IPS DF 4.7 (cell line): ENCODE results near the gene MYOZ1.
"Not testable (repeated sequence)": the region's sequence is repeated elsewhere in the genome, so short reads cannot be mapped to it uniquely, and the experiment has no call there.

ENCODE experiments used
- DNase-seq: peaks from one replicate; pipeline ENCODE4 v3.0.0-alpha.2; 2013; ENCODE audit warnings: low spot score; ENCODE audit errors: extremely low read depth

Gene MYOZ1

DNA sequence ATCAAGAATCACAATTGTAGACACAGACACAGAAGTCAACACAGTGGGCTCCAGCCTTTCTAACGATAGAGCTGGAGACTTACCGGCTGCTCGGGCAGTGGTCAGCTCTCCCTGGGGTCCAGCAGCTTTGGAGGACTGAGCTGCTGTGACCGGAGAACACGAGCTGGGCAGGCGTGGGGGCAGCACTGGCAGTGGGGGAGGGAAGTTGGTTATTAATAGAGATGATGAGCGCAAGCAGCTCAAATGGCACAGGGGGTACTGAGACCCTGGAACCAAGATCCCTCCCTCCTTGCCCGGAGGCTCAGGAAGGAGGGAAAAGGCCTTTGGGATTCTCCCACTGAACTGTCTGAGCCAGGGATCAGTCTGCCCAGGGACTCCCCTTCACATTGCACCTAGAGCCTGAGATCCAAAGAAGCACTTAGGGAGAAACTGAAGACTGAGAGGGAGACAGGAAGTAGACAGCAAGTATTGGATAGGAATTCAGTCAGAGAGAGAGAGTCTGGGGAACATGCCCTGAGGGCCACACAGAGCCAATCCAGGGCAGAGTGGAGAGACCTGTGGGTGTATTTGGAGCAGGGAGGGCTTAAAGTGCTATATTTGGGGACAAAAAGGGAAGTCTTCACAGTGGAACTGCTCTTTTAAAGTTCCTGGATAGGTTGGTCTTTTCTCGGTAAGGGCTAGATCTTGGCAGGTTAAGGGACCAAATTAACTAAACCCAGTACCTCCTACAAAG is at the start of gene MYOZ1:
Gene MYOZ1 (minus strand): TSS at position 147 of the 733 bp plus-strand sequence. CDS start 1,457 bp downstream, outside the sequence.
- no peak for DNase-seq

GRCh38 chr10:73690755-73691154 is 49.5 kb upstream of the MYOZ1 start:
- DNase-seq = not testable (repeated sequence)

- not testable (repeated sequence) for DNase-seq
Measured at GRCh38 chr10:73689596-73689995, 48.3 kb upstream of the MYOZ1 start.

DNA sequence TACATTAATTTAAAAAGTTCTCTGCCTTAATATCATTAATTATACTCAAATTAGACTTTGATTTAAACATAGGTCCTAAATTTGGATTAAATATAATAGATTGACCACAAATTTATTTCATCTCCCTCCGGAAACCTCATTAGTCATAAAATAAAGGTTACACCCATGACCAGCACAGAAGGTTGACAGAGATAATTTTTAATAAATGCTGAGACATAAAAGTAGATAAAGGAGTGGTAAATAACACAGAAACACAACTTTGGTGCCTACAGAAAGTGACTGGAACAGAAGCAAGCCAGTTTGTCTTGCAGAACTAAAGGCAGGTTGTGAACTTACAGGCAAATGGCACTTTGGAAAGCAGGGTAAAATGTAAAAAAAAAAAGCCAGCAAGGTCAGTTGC is 46.4 kb upstream of the MYOZ1 start:
- not testable (repeated sequence) for DNase-seq

DNA sequence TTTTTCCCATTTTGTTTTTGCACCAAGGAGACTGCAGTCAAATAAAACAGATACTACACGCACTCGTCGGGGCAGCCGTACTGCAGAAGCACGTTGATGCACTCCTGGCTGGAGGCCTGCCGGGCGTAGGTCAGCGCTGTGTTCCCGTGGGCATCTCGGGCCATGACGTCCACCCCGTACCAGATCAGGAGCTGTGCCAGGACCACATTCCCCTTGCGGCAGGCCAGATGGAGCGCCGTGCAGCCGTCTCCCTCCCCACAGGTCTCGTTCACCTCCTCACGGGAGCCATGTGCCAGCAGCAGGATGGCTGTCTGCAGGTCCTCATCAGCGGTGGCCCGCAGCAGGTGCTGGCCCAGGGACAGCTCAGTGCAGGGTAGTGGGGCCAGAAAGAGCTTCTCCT is 33.3 kb upstream of the MYOZ1 start:
- not testable (repeated sequence) for DNase-seq

GRCh38 chr10:73668378-73668777 is 27.1 kb upstream of the MYOZ1 start:
- not testable (repeated sequence) for DNase-seq

- not testable (repeated sequence) for DNase-seq
Measured at GRCh38 chr10:73666153-73666809, 25.0 kb upstream of the MYOZ1 start.

- DNase-seq = not testable (repeated sequence)
Measured at GRCh38 chr10:73665581-73665980, 24.3 kb upstream of the MYOZ1 start.

- not testable (repeated sequence) for DNase-seq
Measured at GRCh38 chr10:73664156-73665040, 23.1 kb upstream of the MYOZ1 start.

DNA sequence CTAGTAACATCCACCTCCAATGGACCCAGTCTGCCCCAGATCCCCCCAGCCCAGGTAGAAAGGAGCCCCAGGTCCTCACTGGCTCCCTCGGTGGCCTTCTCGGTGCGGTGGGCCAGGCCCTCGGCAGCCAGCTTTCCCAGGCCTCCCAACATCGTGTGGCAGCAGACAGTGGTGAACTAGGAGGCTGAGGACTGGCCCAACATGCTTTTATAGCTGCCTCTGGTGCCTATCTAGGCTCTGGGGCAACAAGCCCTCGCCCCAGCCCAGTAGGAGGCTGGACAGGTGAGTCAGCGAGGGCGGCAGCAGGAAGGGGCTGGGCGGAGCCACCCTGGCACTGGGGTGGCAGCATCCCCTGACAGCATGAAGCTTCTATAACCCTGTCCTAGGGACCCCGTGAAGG is 22.3 kb upstream of the MYOZ1 start:
- not testable (repeated sequence) for DNase-seq

GRCh38 chr10:73662705-73663104 is 21.4 kb upstream of the MYOZ1 start:
- DNase-seq = not testable (repeated sequence)

GRCh38 chr10:73655990-73656298 is 14.7 kb upstream of the MYOZ1 start, which contains the start of gene SYNPO2L:
SYNPO2L (minus strand) TSS chr10:73656029; CDS start chr10:73655922, 107 bp downstream.
- DNase-seq = no peak

DNA sequence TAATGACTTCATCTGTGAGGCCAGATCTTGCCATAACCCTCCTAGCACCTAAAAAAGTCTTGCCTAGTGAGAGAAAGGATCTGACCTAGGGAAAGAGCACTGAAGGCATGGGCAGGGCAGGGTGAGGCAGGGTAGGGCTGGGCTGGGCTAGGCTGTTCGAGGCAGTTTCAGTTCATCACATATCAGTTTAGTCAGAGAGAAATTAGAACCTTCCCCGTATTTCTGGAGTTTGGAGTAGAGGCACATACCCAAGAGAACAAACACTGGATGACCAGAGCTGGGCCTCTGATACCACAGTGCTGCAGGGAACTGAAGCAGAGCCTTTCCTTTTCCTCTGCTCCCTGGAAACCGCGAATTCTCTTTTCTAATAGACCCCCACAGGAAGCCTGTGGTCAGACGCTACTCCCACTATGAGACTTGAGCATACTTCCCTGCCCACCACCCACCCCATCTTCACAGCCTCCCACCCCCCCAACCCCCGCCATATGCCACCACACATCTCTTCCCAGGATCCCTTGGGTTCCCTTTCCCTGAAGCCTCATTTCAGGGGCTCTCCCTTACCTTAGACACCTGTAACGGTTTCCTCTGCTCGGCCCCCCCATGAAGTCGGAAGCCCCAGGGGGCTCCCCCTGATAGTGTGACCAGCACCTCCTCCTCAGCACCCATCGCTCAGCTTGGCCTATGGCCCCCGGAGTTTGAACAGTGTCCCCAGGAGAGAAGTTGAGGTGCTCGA is 14.1 kb upstream of the MYOZ1 start:
- DNase-seq = no peak

DNA sequence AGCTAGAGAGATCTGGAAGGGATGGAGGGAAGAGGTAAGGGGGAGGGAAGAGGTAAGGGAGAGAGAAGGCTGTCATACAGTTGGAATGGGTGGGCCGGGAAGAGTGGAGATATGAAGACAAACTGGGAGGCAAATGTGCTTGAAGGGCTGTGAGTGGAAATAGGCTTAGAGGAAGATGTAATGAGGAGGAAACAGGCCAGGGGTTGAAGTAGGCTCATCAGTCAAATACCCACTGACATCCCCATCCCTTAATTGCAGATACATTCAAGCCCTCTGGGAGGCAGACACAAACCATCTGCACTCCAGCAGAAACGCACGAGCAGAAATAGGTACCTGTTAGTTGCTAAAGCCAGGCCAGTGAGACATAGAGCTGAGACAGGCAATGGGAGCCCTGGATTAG is 12.4 kb upstream of the MYOZ1 start:
- DNase-seq = no peak

- DNase-seq = no peak
Measured at GRCh38 chr10:73653195-73653594, 11.9 kb upstream of the MYOZ1 start.

DNA sequence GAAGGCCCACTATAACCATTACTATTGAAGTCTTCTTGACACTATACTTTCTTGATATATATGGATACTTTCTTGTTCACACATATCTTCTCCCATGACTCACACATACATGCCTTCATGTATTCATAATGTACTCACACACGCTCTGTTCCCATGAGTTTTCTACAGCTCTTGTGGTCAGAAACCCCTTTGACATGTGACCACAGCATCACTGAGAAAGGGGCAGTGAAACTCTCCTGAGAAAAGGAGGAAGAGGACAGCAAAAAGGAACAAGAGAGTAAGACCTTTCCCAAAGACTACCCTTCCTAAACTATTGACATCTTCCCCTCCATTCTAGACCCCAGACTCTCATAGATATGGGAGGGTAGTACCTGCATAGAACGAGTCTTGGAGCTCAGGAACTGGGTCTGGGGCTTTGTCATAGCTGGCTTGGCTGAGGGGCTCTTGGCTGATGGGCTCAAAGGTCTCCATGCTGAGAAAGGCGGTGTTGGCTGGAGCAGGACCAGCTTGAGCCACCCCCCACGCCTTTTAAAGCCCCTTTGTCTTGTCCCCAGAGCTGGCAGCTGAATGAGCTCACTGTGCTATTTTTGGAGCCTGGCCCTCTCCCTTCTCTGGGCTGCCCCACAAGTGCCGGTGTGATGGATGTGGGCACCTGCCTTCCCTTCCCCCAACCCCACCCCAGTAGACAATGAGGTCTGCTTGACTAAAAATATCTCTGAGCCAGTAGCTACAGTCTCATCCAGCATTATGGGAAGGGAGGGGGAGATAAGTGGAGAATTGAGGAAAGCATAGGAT is 9.5 kb upstream of the MYOZ1 start:
- no peak for DNase-seq

GRCh38 chr10:73649876-73650536 is 8.7 kb upstream of the MYOZ1 start:
- no peak for DNase-seq

- no peak for DNase-seq
Measured at GRCh38 chr10:73648975-73649829, 7.9 kb upstream of the MYOZ1 start.
